Hematopoietic multipotent progenitor cell treated with erythropoietin and hydrocortisone succinate and interleukin-3 and kit ligand, for 6 days (in vitro differentiated cells): ENCODE results near the gene IFT22.
"Not testable (repeated sequence)": the region's sequence is repeated elsewhere in the genome, so short reads cannot be mapped to it uniquely, and the experiment has no call there.

ENCODE experiments used
- DNase-seq: peaks from one replicate; pipeline ENCODE4 v3.0.0-alpha.2; 2015

The IFT22 gene

DNA sequence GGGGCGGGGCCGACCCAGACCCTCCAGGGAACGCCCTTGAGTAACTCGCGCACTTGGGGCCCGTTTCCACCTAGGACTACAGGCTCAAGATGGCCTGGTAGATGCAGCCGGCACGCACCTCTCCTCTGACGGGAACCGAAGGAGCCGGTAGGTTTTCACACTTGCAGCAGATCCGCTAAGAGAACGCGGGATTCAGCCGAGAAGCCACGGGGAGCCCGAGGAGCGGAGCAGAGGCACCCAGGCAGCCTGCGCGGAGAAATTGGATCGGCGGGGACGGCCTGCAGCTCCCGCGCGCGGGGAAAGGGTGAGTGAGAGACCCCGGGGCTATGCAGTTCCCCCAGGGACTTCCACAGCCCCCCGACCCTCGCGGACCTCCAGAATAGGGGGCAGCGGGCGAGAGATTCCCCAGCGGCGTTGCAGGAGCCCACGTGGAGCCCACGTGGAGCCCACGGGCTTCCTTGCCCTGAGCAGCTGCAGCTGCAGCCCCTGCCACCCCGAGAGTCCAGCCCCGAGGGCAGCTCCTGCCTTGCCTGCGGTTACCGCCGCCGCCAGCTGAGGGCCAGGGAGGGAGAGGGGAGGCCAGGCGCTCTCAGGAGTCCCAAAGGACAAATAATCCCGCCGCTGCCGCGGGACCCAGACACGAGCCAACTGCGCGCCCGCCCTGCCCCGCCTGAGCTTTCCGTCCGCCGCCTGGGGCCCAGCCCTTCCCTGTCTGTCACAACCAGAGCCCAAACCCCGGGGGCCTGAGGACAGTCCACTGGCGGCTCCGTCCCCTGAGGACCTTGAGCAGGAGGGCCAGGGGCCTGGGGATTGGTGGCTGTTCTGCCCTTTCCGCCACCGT, 13.1 kb downstream of the IFT22 start:
- DNase-seq = peak; percentile 80

DNA sequence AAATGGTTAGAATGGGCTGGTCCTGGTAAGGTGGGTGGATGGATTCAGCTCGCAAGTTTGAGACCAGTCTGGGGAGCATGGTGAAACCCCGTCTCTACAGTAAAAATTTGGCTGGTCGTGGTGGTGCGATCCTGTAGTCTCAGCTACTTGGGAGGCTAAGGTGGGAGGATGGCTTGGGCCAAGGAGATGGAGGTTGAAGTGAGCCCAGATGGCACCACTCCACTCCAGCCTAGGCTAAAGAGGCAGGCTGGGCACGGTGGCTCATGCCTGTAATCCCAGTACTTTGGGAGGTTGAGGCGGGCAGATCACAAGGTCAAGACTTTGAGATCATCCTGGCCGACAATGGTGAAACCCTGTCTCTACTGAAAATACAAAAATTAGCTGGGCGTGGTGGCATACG, 15.3 kb downstream of the IFT22 start:
- no peak for DNase-seq

DNA sequence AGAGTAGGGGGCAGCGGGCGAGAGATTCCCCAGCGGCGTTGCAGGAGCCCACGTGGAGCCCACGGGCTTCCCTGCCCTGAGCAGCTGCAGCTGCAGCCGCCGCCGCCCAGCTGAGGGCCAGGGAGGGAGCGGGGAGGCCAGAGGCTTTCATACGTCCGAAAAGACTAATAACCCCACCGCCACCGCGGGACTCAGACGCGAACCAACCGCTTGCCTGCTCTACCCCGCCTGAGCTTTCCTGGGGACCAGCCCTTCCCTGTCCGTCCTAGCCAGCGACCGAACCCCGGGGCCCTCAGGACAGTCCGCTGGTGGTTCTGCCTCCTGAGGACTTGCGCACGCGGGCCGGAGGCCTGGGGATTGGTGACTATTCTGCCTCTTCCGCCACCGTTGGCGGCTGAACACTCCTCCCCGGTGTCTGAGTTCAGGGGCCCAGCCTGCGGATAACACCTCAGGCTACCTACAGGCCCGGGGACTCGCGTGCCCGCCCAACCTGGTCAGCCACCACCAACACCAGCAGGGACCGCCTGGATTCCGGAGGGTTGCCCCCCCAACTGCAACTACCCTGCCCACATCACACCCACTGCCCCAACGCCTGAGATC, 18.4 kb downstream of the IFT22 start:
- DNase-seq = no peak

DNA sequence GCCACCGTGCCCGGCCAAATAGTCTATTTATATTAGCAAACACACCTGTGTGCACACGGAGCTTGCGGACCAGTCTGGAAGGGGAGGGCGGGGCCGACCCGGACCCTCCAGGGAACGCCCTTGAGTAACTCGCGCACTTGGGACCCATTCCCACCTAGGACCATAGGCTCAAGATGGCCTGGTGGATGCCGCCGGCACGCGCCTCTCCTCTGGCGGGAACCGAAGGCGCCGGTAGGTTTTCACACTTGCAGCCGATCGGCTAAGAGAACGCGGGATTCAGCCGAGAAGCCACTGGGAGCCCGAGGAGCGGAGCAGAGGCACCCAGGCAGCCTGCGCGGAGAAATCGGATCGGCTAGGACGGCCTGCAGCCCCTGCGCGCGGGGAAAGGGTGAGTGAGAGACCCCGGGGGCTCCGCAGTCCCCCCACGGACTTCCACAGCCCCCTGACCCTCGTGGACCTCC, 18.9 kb downstream of the IFT22 start:
- no peak for DNase-seq

DNA sequence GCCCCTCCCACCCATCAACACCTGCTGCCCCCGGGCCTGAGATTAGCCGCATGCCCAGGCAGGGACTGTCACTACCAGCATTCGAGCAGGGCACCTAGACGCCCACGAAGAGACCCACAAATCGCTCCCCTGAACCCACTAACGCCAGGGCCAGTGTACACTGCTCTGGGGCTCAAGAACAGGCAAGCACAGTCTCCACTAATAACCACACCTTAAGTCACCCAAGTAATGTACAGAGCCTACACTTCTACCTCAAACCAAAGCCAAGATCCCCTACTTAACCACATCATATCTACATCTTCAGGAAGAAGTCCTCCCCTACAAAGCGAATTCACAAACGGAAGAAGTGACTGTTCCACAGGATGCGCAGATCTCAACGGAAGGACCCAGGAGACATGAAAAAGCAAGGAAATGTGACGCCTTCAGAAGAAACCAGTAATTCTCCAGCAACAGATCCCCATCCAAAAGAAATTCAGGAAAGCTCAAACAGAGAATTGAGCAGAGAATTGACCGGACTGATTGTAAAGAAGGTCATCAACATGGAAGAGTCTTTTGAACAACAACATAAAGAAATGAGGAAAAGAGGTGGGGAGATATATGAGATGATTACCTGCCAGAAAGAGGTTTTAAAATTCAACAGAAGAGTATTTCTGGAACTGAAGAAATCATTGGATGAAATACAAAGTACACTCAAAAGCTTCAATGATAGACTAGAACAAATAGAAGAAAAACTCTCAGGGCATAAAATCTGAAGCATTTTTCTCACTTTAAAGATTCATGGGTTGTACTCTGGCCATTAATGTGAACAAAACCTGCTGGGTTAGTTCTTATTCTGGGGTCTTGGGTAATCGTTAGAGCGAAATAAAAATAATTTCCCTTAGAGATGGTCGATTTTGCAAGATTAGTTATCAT, 20.9 kb downstream of the IFT22 start:
- DNase-seq = no peak

DNA sequence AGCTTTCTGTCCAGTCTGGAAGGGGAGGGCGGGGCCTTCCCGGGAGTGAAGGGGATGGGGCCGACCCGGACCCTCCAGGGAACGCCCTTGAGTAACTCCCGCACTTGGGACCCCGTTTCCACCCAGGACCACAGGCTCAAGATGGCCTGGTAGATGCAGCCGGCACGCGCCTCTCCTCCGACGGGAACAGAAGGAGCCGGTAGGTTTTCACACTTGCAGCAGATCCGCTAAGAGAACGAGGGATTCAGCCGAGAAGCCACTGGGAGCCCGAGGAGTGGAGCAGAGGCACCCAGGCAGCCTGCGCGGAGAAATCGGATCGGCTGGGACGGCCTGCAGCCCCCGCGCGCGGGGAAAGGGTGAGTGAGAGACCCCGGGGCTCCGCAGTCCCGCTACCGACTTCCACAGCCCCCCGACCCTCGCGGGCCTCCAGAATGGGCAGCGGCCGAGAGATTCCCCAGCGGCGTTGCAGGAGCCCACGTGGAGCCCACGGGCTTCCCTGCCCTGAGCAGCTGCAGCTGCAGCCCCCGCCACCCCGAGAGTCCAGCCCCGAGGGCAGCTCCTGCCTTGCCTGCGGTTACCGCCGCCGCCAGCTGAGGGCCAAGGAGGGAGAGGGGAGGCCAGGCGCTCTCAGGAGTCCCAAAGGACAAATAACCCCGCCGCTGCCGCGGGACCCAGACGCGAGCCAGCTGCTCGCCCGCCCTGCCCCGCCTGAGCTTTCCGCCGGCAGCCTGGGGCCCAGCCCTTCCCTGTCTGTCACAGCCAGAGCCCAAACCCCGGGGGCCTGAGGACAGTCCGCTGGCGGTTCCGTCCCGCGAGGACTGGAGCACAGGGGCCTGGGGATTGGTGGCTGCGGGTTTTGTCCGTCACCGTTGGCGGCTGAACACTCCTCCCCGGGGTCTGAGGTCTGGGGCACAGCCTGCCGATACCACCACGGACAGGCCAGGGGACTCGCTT, 21.8 kb downstream of the IFT22 start:
- no peak for DNase-seq

DNA sequence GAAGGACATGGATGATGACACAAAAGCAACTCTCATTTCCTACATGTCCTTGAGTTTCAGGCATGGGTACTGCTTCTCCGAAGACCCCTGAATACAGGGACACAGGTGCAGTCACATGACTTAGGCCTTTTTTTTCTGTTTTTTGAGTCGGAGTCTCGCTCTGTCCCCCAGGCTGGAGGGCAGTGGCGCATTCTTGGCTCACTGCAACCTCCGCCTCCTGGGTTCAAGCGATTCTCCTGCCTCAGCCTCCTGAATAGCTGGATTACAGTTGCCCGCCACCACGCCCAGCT, 26.8 kb downstream of the IFT22 start:
- DNase-seq = no peak

DNA sequence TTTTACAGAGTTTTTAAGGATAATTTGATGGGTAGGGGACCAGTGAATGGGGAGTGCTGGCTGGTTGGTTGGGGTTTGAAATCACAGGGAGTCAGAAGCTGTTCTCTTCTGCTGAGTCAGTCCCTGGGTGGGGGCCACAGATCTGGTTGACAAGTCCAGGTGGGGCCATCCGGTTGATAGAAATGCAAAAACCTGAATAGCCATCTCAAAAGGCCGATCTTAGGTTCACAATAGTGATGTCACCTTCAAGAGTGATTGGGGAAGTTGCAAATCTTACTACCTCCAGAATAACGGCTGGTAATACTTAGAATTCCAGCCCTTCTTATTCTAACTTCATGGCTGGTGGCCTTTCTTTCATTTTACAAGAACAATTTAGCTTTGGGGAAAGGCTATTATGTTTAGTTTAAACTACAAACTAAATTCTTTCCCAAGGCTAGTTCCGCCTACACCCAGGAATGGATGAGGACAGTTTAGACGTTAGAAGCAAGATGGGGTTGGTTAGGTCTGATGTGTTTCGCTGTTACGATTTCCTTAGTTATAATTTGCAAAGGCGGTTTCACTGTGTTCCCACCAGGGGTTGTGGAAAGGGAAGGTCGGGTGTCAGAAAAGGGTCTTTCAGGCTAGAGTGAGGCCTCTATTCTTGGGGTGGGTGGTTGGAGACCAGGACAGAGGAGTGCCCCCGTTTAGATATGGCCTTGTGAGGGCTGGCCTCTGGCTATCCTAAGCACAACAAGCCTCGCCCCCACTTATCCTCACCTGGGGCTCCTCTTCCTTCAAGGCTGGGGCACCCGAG, 27.4 kb downstream of the IFT22 start:
- no peak for DNase-seq

DNA sequence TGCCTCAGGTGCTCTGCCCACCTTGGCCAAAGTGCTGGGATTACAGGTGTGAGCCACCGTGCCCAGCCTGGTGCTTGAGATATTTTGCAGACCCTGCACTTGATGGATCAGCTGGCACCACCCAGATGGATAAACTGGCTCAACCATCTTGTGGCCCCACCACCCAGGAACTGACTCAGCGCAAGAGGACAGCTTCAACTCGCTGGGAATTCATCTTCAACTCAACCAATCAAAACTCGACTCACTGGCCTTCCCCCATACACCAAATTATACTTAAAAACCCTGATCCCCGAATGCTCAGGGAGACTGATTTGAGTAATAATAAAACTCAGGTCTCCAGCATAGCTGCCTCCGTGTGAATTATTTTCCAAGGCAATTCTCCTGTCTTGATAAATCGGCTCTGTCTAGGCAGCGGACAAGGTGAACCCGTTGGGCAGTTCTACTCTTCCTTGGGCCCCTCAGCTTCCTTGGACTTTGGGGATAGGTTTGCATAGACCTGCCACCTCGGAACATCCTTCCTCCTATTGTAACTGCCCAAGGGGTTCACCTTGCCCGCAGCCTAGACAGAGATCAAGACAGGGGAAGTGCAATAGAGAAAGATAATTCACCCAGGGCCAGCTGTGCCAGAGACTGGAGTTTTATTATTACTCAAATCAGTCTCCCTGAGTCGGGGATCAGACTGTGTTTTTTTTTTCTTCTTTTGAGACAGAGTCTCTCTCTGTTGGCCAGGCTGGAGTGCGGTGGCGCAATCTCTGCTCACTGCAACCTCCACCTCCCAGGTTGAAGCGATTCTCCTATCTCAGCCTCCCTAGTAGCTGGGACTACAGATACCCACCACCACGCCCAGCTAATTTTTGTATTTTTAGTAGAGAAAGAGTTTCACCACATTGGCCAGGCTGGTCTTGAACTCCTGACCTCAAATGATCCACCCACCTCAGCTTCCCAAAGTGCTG, 28.3 kb downstream of the IFT22 start:
- DNase-seq = not testable (repeated sequence)

DNA sequence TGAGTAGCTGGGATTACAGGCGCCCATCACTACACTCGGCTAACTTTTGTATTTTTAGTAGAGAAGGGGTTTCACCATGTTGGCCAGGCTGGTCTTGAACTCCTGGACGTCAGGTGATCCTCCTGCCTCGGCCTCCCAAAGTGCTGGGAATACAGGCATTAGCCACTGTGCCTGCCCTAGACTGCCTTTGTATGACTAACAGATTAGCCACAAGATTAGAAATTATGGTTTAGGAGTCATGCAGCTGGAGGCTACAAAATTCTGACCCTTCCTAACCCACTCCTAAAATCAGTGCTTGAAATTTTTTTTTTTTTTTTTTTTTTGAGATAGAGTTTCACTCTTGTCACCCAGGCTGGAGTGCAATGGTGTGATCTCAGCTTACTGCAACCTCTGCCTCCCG, 29.0 kb downstream of the IFT22 start:
- DNase-seq = not testable (repeated sequence)

DNA sequence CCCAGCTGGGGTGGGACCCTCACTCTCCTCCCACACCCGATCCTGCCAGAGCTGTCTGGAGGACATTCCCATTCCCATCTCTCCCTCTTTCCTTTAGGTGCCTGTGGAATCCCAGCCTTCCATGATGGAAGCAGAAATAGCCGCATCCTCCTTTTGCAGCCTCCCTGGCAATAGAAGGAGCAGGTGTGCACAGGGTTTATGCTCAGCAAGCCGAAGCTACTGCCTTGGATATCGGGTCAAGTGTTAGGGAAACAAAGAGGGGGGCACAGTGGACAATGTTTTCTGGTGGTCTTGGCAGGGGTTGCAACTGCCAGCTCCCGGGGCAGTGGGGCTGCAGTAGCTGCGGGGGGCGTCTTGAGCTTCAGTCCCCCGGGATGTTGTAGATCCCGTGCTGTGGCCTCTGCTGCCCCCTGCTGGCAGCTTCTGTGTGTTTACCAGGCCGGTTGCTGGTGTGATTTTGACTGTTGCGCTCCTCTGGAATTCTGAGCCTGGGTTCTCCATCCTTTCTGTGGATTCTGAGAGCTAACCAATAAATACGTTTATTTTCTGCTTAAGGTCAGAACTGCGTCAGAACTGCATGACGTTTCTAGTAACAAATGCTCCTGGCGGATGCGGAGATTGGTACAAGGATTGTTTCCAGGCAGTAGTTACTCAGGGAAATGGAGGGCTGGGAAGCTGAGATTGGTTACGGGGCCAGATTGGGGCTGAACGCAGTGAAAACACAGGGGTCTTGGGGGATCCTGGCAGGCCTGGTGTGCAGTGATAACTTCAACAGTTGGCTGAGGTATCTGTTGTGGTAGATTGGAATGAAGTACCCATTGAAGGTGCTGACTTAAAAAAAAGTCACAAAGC, 31.2 kb downstream of the IFT22 start:
- peak; percentile 54 for DNase-seq

DNA sequence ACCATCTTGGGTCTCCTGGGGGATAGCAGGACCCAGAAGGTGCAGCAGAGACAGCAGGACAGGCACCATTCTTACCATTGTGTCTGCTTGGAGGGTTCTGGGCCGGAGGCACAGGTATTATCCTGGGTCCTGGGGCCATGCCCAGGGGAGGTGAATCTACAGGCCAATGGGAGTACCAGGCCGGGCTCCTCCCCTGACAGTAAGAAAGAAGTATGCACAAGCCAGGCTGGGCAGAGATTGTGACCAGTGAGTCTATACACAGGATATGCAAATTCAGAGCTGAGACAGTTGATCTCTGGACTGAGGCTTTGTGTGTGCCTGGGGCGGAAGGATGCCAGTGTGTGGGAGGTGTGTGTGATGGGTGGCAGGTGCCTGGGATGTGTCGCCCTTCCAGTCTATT, 31.9 kb downstream of the IFT22 start:
- DNase-seq = not testable (repeated sequence)

DNA sequence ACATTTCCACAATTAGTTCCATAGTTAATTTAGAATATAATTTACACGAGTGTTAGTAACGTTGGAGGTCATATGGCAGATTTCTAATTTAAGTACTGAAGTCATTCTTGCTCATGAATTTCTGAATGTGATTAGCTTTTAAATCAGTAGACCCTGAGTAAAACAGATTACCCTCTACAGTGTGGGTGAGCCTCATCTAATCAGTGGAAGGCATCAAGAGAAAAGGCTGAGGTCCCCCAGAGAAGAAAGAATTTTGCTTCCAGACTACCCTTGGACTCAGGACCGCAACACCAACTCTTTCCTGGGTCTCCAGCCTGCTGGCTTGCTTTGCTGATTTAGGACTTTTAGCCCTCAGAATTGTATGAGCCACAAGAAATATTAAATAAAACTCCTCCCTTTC, 33.2 kb downstream of the IFT22 start:
- DNase-seq = no peak

DNA sequence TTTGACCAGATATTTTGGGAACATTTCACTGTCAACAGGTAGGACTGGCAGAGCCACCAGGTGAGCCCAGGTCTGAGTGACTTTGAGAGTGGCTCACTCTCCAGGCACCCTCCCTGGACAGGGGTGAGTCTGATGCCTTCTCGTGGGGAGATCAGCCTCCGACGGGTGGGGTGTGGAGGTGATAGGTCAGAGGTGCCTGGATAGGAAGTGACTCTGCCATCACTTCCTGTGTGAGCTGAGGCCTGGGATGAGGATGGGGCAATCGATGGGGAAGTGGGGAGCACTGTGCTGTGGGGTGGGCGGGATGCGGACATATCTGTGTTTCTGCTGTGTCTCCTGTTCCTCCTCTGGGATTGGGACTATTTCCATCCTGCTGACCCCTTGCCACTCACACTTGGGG, 34.6 kb downstream of the IFT22 start:
- no peak for DNase-seq

DNA sequence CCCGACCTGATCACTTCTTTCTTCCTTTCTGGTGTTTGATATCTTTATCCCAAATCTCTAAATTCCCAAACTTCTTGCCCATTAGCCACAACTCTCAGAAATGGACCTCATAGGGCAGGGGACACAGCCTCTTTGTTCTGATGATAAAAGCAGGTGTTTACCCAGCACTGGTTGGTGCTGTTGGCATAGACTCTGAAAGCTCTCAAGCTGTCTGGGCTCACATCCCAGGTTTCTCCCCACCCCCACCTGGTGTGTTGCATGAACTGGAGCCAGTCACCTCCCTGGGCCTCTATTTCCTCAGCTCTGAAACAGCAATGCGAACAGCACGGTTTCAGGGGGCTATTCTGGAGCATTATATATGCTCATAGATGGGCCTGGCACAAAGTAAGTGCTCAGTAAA, 35.7 kb downstream of the IFT22 start:
- DNase-seq = not testable (repeated sequence)

DNA sequence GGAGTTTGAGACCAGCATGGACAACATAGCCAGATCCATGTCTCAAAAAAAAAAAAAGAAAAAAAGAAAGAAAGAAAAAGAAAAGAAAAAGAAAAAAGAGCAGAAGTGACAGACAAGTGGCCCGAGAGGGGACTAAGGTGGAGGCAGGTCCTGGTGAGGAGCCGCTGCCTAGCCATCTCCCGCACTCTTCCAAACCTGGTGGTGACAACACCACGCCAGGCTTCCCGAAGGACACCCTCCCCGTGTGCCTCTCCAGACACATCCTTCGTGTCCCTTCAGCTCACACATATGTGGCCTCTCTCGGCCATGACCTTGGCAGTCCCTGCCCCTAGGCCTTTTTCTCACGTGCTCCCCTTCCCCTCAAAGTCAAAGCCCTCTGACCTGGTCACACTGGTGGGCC, 36.4 kb downstream of the IFT22 start:
- DNase-seq = no peak

DNA sequence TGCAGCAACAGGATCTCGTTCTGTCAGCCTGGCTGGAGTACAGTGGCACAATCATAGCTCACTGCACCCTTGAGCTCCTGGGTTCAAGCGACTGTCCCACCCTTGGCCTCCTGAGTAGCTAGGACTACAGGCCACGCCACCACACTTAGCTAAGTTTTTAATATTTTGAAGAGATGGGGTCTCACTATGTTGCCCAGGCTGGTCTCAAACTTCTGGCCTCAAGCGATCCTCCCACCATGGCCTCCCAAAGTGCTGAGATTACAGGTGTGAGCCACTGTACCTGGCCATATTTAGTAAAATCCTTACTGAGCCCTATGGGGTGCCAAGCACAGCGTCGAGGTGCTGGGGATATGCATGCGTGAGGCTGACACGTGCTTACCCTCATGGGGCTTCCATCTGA, 40.7 kb downstream of the IFT22 start:
- not testable (repeated sequence) for DNase-seq

DNA sequence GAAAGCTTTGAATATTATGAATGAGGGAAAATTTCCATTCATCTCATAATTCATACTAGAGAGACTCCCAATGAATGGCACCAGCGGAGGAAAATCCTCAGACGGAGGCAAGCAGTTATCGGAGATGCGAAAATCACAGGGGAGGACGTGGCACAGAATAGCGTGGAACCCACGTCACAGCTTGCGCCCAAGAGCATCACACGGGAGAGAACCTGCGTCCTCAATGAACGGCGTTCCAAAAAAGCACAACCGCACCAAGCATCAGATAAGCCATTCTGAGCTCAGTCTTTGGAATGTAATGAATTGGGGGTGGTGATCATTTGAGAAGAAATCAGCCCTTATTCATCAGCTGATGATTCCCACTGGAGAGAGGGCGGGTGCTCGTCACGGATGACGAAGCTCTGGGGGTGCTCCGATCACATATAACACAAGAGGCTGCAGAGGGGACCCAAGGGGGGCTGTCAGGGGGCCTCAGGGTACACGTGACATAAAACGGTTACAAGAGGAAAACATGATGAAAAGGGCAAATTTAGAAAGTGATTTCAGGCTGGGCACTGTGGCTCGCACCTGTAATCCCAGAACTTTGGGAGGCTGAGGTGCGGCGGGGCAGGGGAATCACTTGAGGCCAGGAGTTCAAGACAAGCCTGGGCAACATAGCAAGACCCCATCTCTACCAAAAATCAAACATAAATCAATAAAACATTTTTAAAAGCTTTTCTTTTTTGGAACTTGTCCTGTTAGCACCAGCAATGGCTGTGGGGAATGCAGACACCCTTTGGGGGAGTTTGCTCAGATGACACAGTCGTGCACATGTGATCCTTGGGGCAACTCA, 42.9 kb downstream of the IFT22 start:
- DNase-seq = no peak

DNA sequence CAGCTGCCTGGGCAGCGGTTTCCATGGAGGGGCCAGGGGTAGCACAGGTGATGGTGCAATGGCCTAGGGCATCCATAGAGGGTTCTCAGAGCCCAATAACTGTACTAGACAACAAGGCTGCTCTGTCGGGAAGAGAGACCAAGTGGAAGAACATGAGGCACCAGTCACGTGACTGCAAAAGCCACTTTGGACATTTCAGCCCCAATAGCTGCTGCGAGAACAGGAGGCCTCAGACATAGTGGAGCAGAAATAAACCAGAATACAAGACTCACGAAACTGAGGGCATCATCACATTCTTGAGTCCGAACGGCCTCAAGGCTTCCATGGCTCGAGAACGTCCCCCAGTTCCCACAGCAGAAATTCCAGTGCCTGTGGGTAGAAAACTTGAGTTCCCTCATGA, 44.5 kb downstream of the IFT22 start:
- DNase-seq = no peak
